Activated naive CD4-positive, alpha-beta T cell treated with anti-CD3 and anti-CD28 coated beads, Interleukin-2, amount 10 ng/mL, durations not matched to agents 7 days and 5 days (primary cell): ENCODE results near the gene TMEM179.
"Not testable (repeated sequence)": the region's sequence is repeated elsewhere in the genome, so short reads cannot be mapped to it uniquely, and the experiment has no call there.

ENCODE experiments used
- CTCF ChIA-PET: fragments of 350-600 bp; sonication (Branson Sonifier 250); formaldehyde crosslinking; loops from one replicate; lab custom pipeline; 2021; ENCODE audit warnings: antibody characterized with exemption; lab: Charles Lee
- DNase-seq: peaks from one replicate; pipeline ENCODE4 v3.0.0-alpha.2; 2020
- H3K27ac Mint-ChIP-seq: one replicate; pipeline ENCODE4 v1.8.0; 2021; ENCODE audit warnings: mild to moderate bottlenecking, moderate library complexity, mixed read lengths
- H3K27me3 Mint-ChIP-seq: one replicate; pipeline ENCODE4 v1.8.0; 2021; ENCODE audit warnings: mild to moderate bottlenecking, mixed read lengths
- H3K36me3 Mint-ChIP-seq: one replicate; pipeline ENCODE4 v1.8.0; 2021; ENCODE audit warnings: mixed read lengths
- H3K4me1 Mint-ChIP-seq: one replicate; pipeline ENCODE4 v1.8.0; 2021; ENCODE audit warnings: mixed read lengths
- H3K4me3 Mint-ChIP-seq: one replicate; pipeline ENCODE4 v1.8.0; 2021; ENCODE audit warnings: mild to moderate bottlenecking, moderate library complexity, mixed read lengths
- H3K9me3 Mint-ChIP-seq: one replicate; pipeline ENCODE4 v1.8.0; 2021; ENCODE audit warnings: mixed read lengths

Gene TMEM179

GRCh38 chr14:104579939-104580338 lies 24.6 kb downstream of the TMEM179 start:
- CTCF ChIA-PET, H3K36me3 Mint-ChIP-seq, DNase-seq, H3K4me1 Mint-ChIP-seq, H3K27me3 Mint-ChIP-seq, H3K4me3 Mint-ChIP-seq, H3K9me3 Mint-ChIP-seq, H3K27ac Mint-ChIP-seq: not testable (repeated sequence)

- H3K4me1 Mint-ChIP-seq, result no peaks in the 10 kb centered on the region
- no peak within 1 kb of the TSS for H3K27ac Mint-ChIP-seq
- CTCF ChIA-PET, result no interaction called here
- no peaks in the 10 kb centered on the region for H3K9me3 Mint-ChIP-seq
- H3K4me3 Mint-ChIP-seq, result no peak within 1 kb of the TSS
- H3K36me3 Mint-ChIP-seq, result no peaks in the 10 kb centered on the region
- no peaks in the 10 kb centered on the region for H3K27me3 Mint-ChIP-seq
- DNase-seq, result no peak
These were observed 25.1 kb downstream of the TMEM179 start, which contains the start of gene C14orf180 for GRCh38 chr14:104579507-104579906. Gene C14orf180 (plus strand): TSS chr14:104579764. CDS start chr14:104586431, 6,667 bp downstream.

GRCh38 chr14:104578321-104578720 lies 26.3 kb downstream of the TMEM179 start:
- Mint-ChIP-seq H3K9me3 (no peaks in the 10 kb centered on the region), H3K36me3 (no peaks in the 10 kb centered on the region), H3K27me3 (no peaks in the 10 kb centered on the region), H3K4me3 (no peak overlapping the region), H3K4me1 (no peaks in the 10 kb centered on the region), H3K27ac (no peak overlapping the region)
- no peak for DNase-seq
- CTCF ChIA-PET, result no interaction called here

- Mint-ChIP-seq H3K4me3 (no peak overlapping the region), H3K9me3 (no peaks in the 10 kb centered on the region), H3K36me3 (no peaks in the 10 kb centered on the region), H3K27me3 (no peaks in the 10 kb centered on the region), H3K4me1 (no peaks in the 10 kb centered on the region), H3K27ac (no peak overlapping the region)
- CTCF ChIA-PET, result no interaction called here
- DNase-seq, result no peak
These were observed 26.7 kb downstream of the TMEM179 start for GRCh38 chr14:104577847-104578301.

- no peaks in the 10 kb centered on the region for H3K4me1 Mint-ChIP-seq
- DNase-seq, result no peak
- H3K9me3 Mint-ChIP-seq, result no peaks in the 10 kb centered on the region
- no peaks in the 10 kb centered on the region for H3K36me3 Mint-ChIP-seq
- H3K27me3 Mint-ChIP-seq, result no peaks in the 10 kb centered on the region
- CTCF ChIA-PET, result no interaction called here
- H3K27ac Mint-ChIP-seq, result no peak overlapping the region
- no peak overlapping the region for H3K4me3 Mint-ChIP-seq
These were observed 27.1 kb downstream of the TMEM179 start for GRCh38 chr14:104577426-104577825.

- Mint-ChIP-seq H3K27me3 (no peaks in the 10 kb centered on the region), H3K36me3 (no peaks in the 10 kb centered on the region), H3K9me3 (no peaks in the 10 kb centered on the region), H3K4me3 (no peak overlapping the region), H3K4me1 (no peaks in the 10 kb centered on the region), H3K27ac (no peak overlapping the region)
- no peak for DNase-seq
- CTCF ChIA-PET, result no interaction called here
These were observed 27.6 kb downstream of the TMEM179 start for GRCh38 chr14:104576970-104577332.

- Mint-ChIP-seq H3K4me1 (no peaks in the 10 kb centered on the region), H3K36me3 (no peaks in the 10 kb centered on the region), H3K4me3 (no peak overlapping the region), H3K9me3 (no peaks in the 10 kb centered on the region), H3K27ac (no peak overlapping the region), H3K27me3 (no peaks in the 10 kb centered on the region)
- DNase-seq, result no peak
- CTCF ChIA-PET, result no interaction called here
These were observed 28.2 kb downstream of the TMEM179 start for GRCh38 chr14:104576232-104576969.

GRCh38 chr14:104574978-104575583 lies 29.5 kb downstream of the TMEM179 start:
- Mint-ChIP-seq H3K4me1 (no peaks in the 10 kb centered on the region), H3K27me3 (no peaks in the 10 kb centered on the region), H3K36me3 (no peaks in the 10 kb centered on the region), H3K27ac (no peak overlapping the region), H3K9me3 (no peaks in the 10 kb centered on the region), H3K4me3 (no peak overlapping the region)
- CTCF ChIA-PET, result no interaction called here
- no peak for DNase-seq

GRCh38 chr14:104574536-104574935 lies 30.0 kb downstream of the TMEM179 start:
- no peak overlapping the region for H3K27ac Mint-ChIP-seq
- no peaks in the 10 kb centered on the region for H3K9me3 Mint-ChIP-seq
- H3K4me3 Mint-ChIP-seq, result no peak overlapping the region
- no peaks in the 10 kb centered on the region for H3K36me3 Mint-ChIP-seq
- no peaks in the 10 kb centered on the region for H3K4me1 Mint-ChIP-seq
- CTCF ChIA-PET, result no interaction called here
- H3K27me3 Mint-ChIP-seq, result no peaks in the 10 kb centered on the region
- DNase-seq, result no peak

- CTCF ChIA-PET, result no interaction called here
- Mint-ChIP-seq H3K4me3 (no peak overlapping the region), H3K4me1 (no peaks in the 10 kb centered on the region), H3K36me3 (no peaks in the 10 kb centered on the region), H3K9me3 (no peaks in the 10 kb centered on the region), H3K27me3 (no peaks in the 10 kb centered on the region), H3K27ac (no peak overlapping the region)
- no peak for DNase-seq
These were observed 30.6 kb downstream of the TMEM179 start for GRCh38 chr14:104573930-104574329.

- H3K9me3 Mint-ChIP-seq, result no peaks in the 10 kb centered on the region
- CTCF ChIA-PET, result no interaction called here
- no peak overlapping the region for H3K4me3 Mint-ChIP-seq
These were observed 31.9 kb downstream of the TMEM179 start for GRCh38 chr14:104572668-104573067.

GRCh38 chr14:104572024-104572626 lies 32.4 kb downstream of the TMEM179 start:
- H3K9me3 Mint-ChIP-seq, result no peaks in the 10 kb centered on the region
- H3K36me3 Mint-ChIP-seq, result no peaks in the 10 kb centered on the region
- no peaks in the 10 kb centered on the region for H3K4me1 Mint-ChIP-seq
- no peak overlapping the region for H3K27ac Mint-ChIP-seq
- no peak for DNase-seq
- H3K4me3 Mint-ChIP-seq, result no peak overlapping the region
- H3K27me3 Mint-ChIP-seq, result no peaks in the 10 kb centered on the region
- CTCF ChIA-PET, result no interaction called here

More at GRCh38 chr14:104572668-104573067, 31.9 kb downstream of the TMEM179 start:
- no peak for DNase-seq
- Mint-ChIP-seq H3K27me3 (no peaks in the 10 kb centered on the region), H3K36me3 (no peaks in the 10 kb centered on the region), H3K27ac (no peak overlapping the region), H3K4me1 (no peaks in the 10 kb centered on the region)

GRCh38 chr14:104571246-104571645 lies 33.3 kb downstream of the TMEM179 start:
- peaks cover 3% of the 10 kb centered on the region for H3K27me3 Mint-ChIP-seq
- no peaks in the 10 kb centered on the region for H3K9me3 Mint-ChIP-seq
- no peak for DNase-seq
- H3K4me1 Mint-ChIP-seq, result no peaks in the 10 kb centered on the region
- H3K36me3 Mint-ChIP-seq, result no peaks in the 10 kb centered on the region
- CTCF ChIA-PET, result no interaction called here
- no peak overlapping the region for H3K27ac Mint-ChIP-seq
- no peak overlapping the region for H3K4me3 Mint-ChIP-seq

- Mint-ChIP-seq H3K4me1 (no peaks in the 10 kb centered on the region), H3K27me3 (peaks cover 20% of the 10 kb centered on the region), H3K27ac (no peak overlapping the region), H3K36me3 (no peaks in the 10 kb centered on the region), H3K4me3 (no peak overlapping the region), H3K9me3 (no peaks in the 10 kb centered on the region)
- no peak for DNase-seq
- CTCF ChIA-PET, result no interaction called here
These were observed 35.1 kb downstream of the TMEM179 start for GRCh38 chr14:104569435-104569834.

GRCh38 chr14:104568620-104569019 lies 36.0 kb downstream of the TMEM179 start:
- CTCF ChIA-PET, result no interaction called here
- H3K4me3 Mint-ChIP-seq, result no peak overlapping the region
- H3K4me1 Mint-ChIP-seq, result no peaks in the 10 kb centered on the region
- H3K27me3 Mint-ChIP-seq, result peaks cover 25% of the 10 kb centered on the region
- no peaks in the 10 kb centered on the region for H3K36me3 Mint-ChIP-seq
- no peaks in the 10 kb centered on the region for H3K9me3 Mint-ChIP-seq
- no peak for DNase-seq
- H3K27ac Mint-ChIP-seq, result no peak overlapping the region
